Gastroesophageal sphincter (tissue), 3 donors: ENCODE measurements around the gene PPP1R10.
"Not testable (repeated sequence)": the region's sequence is repeated elsewhere in the genome, so short reads cannot be mapped to it uniquely, and the experiment has no call there.

ENCODE experiments used
- POLR2A ChIP-seq, 2 donors: fragments of 450-650 bp; IDR thresholded peaks; one replicate each; pipeline ENCODE4 v1.6.1; 2017; ENCODE audit warnings: antibody characterized with exemption in 2 of 2, mild to moderate bottlenecking in 2 of 2, moderate library complexity in 1 of 2
- TF ChIP-seq, protein P1 (sequence below), 4 experiments: fragments of 200-600 bp in 2 of 4; fragments of 450-650 bp in 2 of 4; sonication (generic) in 1 of 4; IDR thresholded peaks; one replicate each; pipeline ENCODE4 v1.5.1; 2017 to 2019; ENCODE audit warnings: antibody characterized with exemption in 4 of 4, mild to moderate bottlenecking in 2 of 4, moderate library complexity in 2 of 4

DNA sequence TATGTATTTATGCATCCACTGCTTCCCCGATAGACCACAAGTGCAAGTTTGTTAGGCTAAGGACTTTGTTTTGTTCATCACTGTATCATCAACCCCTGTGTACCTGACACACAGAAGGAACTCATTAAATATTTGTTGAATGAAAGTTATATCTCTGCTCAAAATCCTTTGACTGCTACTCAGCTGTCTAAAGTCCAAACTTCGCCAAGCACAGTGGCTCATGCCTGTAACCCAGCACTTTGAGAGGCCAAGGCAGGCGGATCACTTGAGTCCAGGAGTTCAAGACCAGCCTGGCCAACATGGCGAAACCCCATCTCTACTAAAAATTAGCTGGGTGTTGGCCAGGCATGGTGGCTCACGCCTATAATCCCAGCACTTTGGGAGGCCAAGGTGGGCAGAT lies 40.9 kb upstream of the PPP1R10 start:
- not testable (repeated sequence) for TF ChIP-seq POLR2A (IDR thresholded peaks at IDR 0.05)
- TF ChIP-seq, protein P1, sequence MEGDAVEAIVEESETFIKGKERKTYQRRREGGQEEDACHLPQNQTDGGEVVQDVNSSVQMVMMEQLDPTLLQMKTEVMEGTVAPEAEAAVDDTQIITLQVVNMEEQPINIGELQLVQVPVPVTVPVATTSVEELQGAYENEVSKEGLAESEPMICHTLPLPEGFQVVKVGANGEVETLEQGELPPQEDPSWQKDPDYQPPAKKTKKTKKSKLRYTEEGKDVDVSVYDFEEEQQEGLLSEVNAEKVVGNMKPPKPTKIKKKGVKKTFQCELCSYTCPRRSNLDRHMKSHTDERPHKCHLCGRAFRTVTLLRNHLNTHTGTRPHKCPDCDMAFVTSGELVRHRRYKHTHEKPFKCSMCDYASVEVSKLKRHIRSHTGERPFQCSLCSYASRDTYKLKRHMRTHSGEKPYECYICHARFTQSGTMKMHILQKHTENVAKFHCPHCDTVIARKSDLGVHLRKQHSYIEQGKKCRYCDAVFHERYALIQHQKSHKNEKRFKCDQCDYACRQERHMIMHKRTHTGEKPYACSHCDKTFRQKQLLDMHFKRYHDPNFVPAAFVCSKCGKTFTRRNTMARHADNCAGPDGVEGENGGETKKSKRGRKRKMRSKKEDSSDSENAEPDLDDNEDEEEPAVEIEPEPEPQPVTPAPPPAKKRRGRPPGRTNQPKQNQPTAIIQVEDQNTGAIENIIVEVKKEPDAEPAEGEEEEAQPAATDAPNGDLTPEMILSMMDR (IDR thresholded peaks at IDR 0.05) = not testable (repeated sequence)
